Raji (cell line): ENCODE measurements around the gene CHIC1.

Experiments
- POLR2A ChIP-seq: IDR thresholded peaks from 2 replicates; pipeline ENCODE4 v1.6.1; 2011; ENCODE audit warnings: low read depth, low read length, control low read depth; ENCODE audit not compliant: insufficient read depth

The CHIC1 gene

GRCh38 chrX:73728602-73729001 is 165.6 kb downstream of the CHIC1 start:
- no peak for TF ChIP-seq POLR2A
